Measurements from ENCODE around the gene HOOK1.
A peak's percentile ranks its signal among the peaks of the same experiment; 100 is the strongest.
"Not testable (repeated sequence)": the region's sequence is repeated elsewhere in the genome, so short reads cannot be mapped to it uniquely, and the experiment has no call there.

HOOK1 gene

DNA sequence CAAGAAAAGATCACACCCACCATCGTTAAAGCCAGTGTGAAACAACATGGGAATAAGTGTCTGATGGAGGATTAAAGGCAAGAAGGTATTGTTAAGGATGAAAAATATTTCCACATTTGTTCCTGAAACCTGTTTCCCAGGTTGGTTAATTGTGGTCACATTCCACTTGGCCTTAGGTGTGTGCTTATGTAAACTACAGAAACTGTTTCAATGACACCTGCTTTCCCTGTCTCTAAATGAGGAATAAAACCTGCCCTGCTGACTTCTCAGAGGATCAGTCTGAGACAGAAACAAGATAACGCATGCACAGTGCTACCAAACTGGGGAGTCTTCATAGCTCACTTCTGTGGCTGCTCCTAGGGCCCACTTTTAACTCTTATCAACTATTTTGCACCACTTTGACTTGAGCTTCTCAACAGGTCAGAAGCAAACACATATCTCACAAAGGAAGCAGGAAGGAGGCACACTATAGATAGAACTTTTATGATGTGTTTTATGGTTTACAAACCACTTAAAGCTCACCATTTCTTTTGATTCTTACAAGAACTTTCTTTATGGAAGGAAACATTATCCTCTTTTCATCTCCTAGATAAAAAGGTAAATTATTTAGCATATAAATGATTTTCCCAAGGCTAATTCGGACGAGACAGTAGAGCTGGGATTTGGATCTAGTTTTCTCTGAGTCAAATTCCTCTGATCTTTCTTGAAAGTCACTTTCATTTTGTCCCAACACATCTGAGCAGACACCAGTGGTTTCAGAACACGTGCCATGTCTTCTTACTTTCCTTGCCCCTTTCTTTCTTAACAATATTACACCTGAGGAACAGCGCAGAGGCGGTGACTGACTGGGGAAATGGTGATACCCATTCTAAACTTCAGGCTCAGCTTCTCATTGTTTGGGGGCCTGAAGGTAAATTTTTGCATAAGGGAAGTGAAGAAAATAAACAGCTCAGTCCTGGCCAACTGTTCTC, 78.4 kb downstream of the HOOK1 start:
- DNase-seq, result no peak

DNA sequence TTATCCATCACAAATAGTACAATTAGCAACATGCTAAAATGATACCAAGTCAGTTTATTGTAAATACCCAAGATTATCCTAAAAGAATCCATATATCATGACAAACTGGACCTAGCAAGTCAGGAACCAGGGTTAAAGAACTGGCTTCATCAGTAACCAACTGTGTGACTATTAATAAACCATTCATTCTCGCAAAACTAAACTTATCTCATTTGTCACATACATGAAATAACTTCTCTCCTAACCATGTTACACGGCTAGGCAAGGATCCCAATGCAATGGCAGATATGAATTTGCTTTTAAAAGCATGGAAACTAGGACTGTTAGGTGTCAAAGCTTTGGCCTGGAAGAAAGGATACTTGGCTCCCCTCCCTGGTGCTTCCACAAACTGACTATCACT, 82.4 kb downstream of the HOOK1 start:
- no peak for DNase-seq

DNA sequence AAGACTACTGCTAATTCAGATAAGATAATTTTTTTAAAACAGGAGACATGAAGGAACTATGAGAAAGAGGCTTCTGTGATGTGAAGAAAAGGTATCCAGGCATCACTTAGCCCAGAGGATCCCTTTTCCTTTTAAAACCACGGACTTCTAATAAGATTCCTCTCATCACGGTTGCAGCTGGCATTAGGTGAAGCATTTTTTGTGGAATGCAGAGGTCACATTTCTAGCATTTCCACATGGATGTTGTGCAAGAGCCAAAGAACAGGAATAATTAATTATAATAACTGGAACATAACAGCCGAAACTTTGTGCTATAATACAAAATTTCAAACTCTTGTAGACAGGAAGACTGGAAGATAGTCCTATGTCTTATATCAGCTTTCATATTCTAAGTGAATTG, 84.2 kb downstream of the HOOK1 start:
- no peak for DNase-seq

DNA sequence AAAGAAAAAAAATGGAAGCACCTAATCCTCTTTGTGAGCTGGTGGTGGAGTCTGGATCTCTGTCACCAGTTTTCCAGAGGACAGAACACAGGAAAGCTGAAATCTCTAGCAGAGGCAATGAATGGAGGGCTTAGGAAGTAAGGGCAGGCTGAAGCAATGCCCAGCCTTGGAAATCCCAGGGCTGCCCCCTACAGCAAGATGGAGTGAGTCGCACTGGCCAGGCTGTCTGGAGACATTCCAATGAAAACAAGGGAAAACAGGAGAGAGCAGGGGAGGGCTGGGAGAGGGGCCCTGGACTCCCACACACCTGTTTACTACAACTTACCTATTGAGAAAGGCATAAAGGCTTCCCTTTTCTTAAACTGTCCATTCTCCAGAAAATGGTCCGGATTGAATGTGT, 85.9 kb downstream of the HOOK1 start:
- DNase-seq, result no peak

DNA sequence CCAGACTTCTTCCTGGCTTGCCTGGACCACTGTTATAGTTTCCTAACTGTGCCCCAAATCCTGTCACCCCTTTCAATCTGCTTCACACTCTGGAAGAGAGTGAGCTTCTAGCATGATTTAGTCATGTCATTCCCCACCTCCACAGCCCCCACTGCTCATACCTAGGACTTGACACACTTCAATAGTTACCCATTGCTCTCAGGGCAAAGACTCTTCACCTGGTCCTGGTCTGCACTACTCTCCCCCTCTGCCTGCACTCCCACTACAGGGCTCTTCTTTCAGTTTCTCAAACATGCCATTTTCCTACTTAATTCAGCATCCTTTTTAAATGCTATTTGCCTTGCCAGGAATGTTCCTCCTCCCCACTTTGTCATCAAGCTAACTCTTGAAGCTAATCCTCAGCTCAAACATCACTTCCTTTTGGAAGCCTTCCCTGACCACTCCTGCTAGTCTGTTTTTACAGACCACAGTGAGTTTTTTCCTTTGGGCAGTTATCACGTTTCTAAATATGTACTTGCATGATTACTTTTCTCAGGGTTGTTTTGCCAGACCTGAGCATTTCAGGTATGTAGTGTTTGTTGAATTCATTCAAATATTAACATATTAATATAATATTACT, 87.1 kb downstream of the HOOK1 start:
- DNase-seq, result no peak

DNA sequence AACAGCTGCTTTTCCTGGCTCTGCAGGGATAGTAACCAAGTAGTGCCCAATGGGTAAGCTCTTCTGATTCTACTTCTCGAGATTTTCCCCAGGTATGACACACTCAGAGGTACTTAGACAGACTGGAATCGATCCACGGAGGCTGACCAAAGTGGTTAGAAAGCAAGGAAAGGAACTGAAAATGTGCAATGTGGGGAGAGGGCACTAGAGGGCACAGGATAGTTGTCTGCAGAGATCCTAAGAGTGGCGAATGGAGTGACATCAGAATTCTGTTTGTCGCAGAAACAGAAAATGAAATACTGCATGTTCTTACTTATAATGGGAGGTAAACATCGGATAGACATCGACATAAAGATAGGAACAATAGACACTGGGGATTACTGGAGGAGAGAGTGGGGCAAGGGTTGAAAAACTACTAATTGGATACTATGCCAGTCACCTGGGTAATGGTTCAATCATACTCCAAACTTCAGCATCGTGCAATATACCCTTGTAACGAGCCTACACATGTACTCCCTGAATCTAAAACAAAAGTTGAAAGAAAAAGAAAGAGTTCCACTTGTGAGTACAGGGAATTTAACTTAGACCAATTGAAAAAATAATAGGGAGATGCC, 88.5 kb downstream of the HOOK1 start:
- peak; percentile 69 for DNase-seq

DNA sequence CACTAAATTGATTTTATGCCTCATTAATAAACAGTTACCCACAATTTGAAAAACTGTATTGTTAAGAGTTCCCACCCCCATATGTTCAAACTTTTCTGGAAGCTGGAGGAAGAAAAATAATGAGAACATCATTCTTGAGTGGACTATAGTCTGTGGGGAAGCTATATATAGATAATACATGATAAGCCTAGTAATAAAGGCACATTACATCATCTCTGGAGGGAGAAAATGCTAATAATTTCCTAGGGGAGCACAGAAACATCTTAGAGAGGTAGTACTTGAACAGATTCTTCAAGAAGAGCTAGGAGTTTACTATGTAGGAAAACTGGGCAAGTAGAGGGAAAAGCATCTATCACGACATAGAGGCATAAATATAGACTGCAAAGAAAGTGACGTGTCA, 92.2 kb downstream of the HOOK1 start:
- DNase-seq, result no peak

DNA sequence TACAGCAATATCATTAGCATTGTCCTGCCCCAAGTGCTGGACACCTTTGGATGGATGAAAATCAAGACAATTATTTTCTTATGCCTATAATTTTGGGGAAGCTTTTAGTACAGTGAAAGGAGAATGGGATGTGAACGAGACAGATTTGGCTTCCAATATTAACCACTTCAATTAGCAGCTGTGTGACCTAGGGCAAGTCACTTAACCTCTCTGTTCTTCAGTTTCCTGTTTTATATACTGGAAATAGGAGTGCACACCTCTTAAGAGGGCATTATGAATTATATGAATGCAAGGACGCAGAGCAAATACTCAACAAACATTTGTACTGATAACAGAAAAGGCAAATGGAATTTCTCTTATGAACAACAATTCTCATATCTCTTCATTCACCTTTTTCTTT, 93.3 kb downstream of the HOOK1 start:
- no peak for DNase-seq

DNA sequence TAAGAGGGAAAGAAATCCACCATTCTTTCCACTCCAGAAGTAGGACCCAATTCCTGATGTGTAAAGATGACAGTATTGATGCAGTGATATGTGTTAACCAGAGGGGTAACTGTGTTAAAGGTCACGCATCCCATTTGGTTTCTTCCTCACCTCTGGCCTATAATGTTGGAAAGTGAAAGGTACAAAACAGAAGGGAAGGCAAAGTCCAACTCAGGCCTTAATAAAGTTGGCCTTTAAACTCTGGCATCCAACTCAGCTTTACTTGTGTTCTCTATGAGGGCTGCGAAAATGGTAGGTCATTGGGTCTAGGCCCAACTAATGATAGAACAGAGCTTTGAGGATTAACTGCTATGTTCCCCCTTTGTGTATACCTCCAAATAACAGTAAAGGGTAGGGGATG, 93.9 kb downstream of the HOOK1 start:
- no peak for DNase-seq

DNA sequence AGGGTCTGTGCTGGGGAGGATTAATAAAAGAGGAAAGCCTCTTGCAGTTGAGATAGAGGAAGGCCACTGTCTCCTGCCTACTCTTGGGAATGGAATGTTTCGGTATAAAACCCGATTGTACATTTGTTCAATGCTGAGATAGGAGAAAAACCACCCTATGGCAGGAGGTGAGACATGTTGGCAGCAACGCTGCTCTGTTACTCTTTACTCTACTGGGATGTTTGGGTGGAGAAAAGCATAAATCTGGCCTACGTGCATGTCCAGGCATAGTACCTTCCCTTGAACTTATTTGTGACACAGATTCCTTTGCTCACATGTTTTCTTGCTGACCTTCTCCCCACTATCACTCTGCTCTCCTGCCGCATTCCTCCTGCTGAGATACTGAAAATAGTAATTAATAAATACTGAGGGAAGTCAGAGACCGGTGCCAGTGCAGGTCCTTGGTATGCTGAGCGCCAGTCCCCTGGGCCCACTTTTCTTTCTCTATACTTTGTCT, 100.1 kb downstream of the HOOK1 start:
- not testable (repeated sequence) for DNase-seq

DNA sequence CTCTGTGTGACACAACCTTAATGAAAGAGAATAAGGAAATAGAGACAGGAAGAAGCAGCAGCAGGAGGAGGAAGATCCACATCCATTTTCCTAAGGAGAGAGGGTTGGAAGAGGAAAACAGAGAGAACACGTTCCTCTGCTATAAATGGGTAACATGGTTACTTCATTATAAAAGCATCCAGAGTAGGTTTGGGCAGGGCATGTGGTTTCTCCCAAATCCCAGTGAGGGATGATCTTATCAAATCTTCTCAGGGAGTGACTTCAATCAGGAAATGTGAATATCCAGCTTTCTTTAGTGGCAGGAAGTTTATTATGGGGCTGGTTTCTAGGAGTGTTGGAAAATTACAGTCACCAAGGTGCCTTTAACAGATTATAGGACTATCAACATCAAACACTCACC, 100.8 kb downstream of the HOOK1 start:
- no peak for DNase-seq

DNA sequence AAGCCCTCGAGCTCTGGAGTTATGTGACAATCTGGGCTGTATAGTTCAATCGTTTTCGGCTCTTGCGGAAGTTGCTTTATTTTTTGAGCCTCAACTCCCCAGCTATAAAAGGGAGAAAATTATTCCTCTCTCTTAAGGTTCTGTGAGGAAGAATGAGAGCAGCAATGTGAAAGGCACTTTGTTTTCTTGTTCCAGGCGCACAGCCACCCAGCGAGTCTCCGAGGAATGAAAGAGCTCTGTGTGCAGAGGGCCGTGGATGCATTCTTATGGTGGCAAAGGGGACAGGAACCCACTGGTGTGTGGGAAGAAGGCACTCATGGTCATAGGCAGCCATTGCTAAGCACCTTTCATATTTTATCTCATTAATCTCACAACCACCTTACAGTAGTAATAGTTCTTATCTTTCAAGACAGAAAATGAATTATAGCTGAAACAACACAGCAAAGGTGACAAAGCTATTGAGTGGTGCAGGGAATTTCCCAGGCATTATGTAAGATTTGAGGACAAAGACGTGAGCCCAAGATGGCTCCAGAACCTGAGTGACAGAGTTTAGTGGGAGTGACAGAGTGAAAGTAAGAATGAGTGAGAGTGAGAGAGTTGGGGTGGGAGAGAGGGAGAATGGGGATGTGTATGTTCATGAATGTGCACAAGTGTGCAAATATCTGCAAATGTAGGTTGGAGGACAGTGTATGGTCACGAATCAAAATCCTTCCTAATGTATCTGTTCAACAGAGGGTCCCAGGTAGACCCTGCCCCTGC, 102.5 kb downstream of the HOOK1 start:
- peak; percentile 86 for DNase-seq

DNA sequence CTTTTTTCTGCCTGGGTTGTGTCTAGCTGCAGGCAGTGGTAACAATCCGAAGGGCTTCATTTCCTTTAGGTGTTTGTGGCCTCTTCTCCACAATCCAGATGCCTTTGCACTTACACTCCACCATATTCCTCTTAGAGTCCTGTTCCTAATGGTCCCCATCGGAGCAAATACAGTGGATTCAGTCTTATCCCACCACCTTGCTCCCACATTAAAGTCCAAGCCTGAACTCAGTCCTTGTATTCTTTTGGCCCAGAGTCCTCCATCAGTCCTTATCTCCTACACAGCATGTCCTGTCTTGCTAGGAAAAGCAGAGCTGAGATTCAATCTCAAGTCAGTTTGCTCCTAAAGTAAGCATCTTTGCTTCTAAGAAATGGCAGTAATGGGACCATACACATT, 103.0 kb downstream of the HOOK1 start:
- DNase-seq, result no peak

DNA sequence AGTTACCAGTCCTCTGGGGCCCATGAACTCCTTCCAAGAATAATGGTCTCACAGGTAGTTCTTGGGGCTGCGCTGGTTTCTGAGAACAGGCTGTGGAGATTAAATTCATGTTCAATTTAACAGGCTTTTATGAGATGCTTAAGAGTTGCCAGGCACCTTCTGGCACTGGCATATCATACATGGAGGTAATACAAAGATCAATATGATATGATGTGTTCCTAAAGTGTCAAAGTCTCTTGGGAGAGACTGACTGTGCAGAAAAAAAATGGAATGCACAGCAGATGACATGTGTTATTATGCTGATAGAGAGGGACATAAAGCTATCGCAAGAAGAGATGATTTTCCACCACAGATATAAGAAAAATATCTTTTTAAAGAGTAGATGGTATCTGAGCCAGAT, 105.0 kb downstream of the HOOK1 start:
- no peak for DNase-seq

DNA sequence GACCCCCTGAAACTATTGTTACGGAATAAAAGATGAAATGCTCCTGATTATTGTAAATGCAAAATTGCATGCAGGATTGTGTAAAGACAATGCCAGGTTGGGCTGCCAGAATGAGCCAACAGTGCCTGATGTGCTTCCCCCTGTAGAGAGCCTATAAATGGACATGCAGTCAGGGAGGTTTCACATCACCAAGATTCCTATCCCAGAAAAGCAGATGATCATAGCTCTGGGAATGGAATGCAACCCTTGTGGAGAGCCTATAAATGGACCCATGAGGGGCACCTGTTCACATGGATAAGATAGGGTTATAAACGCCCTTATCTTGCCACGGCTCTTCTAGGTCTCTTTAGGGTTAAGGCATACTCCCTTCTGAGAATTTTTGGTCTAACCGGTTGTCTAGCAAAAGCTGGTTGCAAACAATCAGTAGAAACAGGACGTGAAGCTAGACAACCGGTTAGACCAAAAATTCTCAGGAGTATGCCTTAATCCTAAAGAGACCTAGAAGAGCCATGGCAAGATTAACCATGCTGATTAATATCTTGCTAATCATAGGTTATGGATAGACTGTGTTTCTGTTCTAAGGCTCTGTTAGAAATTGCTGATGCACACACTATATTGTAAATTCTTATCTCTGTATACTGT, 106.6 kb downstream of the HOOK1 start:
- DNase-seq, result not testable (repeated sequence)

DNA sequence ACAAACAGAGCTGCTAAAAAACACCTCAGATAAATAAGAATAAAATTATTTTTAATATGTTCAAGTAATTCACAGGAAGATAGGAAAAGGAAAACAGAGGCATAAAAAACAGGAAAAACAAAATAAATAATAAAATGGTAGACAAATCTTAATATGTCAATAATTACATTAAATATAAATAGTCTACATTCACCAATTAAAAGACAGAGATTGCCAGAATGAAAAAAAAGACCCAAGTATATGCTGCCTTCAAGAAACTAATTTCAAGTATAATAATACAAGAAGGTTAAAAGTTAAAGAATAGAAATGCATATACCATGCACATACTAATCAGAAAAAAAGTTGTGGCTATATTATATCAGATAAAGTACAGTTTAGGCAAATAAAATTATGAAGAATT, 109.9 kb downstream of the HOOK1 start:
- DNase-seq, result no peak

Data from midbrain (tissue), 1 donor.